Measurements from ENCODE around the gene KRT10.
"Not testable (repeated sequence)": the region's sequence is repeated elsewhere in the genome, so short reads cannot be mapped to it uniquely, and the experiment has no call there.

The KRT10 gene

GRCh38 chr17:40814657-40815056 lies 7.8 kb downstream of the KRT10 start:
- TF ChIP-seq ZNF580 (tag by site-specific recombination; IDR thresholded peaks at IDR 0.05): 0 out of 2 replicates have a peak, but pooled peaks have one; percentile 20
- TF ChIP-seq ZNF280D (tag by site-specific recombination; IDR thresholded peaks at IDR 0.05): peak; percentile 57; the same call in 1 of the 2 replicates
- TF ChIP-seq ZNF146 (tag by site-specific recombination; IDR thresholded peaks at IDR 0.05): peak; percentile 97
- TF ChIP-seq SCRT2 (tag by site-specific recombination; IDR thresholded peaks at IDR 0.05): 0 out of 2 replicates have a peak, but pooled peaks have one; percentile 13
- H3K27ac ChIP-seq (ENCODE audit: extremely low read depth, low read depth, low read length); H3K4me3 ChIP-seq (ENCODE audit: low read depth, low read length); H3K4me1 ChIP-seq (ENCODE audit: control insufficient read depth, insufficient read depth, low read length); H3K9me3 ChIP-seq (ENCODE audit: control insufficient read depth, insufficient read depth, low read depth, low read length); POLR2A ChIA-PET: not testable (repeated sequence)
- H3K36me3 ChIP-seq (ENCODE audit: control insufficient read depth in 2 of 2, insufficient read depth in 1 of 2, low read length in 2 of 2): peaks cover 0 to 15% of the 10 kb centered on the region in 2 experiments; a peak in 1 of 3 replicates
- CTCF ChIA-PET: interaction anchor here (0.7 kb wide), 1 partner anchor 835 kb away, joined by 3 read pairs; no protein-coding TSS in a partner anchor

GRCh38 chr17:40813804-40814203 lies 8.6 kb downstream of the KRT10 start:
- ChIA-PET POLR2A (no interaction called here), CTCF (interaction anchor here (0.7 to 1.4 kb wide), 2 partner anchors 836 to 849 kb away, joined by 3 read pairs; no protein-coding TSS in a partner anchor)
- TF ChIP-seq ZNF37A (tag by site-specific recombination; IDR thresholded peaks at IDR 0.05): no peak
- no peak for TF ChIP-seq ZNF350 (tag by site-specific recombination; IDR thresholded peaks at IDR 0.05)
- TF ChIP-seq ZNF791 (tag by site-specific recombination; IDR thresholded peaks at IDR 0.05): no peak
- no peak for TF ChIP-seq ZNF513 (tag by site-specific recombination; IDR thresholded peaks at IDR 0.05)
- no peak for TF ChIP-seq HOXC10 (CRISPR knock-in tag; IDR thresholded peaks at IDR 0.05)
- no peak for TF ChIP-seq ZNF354C (tag by site-specific recombination; IDR thresholded peaks at IDR 0.05; ENCODE audit: borderline replicate concordance, low read depth)
- no peak for TF ChIP-seq SCRT1 (tag by site-specific recombination; IDR thresholded peaks at IDR 0.05; ENCODE audit: borderline replicate concordance)
- Histone ChIP-seq H3K9me3 (ENCODE audit: control insufficient read depth, insufficient read depth, low read depth, low read length) (no peaks in the 10 kb centered on the region), H3K4me3 (ENCODE audit: low read depth, low read length) (no peak overlapping the region), H3K36me3 (ENCODE audit: control insufficient read depth in 2 of 2, insufficient read depth in 1 of 2, low read length in 2 of 2) (peaks cover 0 to 15% of the 10 kb centered on the region in 2 experiments; a peak in 1 of 3 replicates), H3K4me1 (ENCODE audit: control insufficient read depth, insufficient read depth, low read length) (no peaks in the 10 kb centered on the region; the same call in 1 of the 2 replicates), H3K27ac (ENCODE audit: extremely low read depth, low read depth, low read length) (no peak overlapping the region)

- Histone ChIP-seq H3K4me1 (ENCODE audit: control insufficient read depth, insufficient read depth, low read length) (no peaks in the 10 kb centered on the region; the same call in 1 of the 2 replicates), H3K27ac (ENCODE audit: extremely low read depth, low read depth, low read length) (no peak overlapping the region), H3K4me3 (ENCODE audit: low read depth, low read length) (no peak overlapping the region), H3K9me3 (ENCODE audit: control insufficient read depth, insufficient read depth, low read depth, low read length) (no peaks in the 10 kb centered on the region), H3K36me3 (ENCODE audit: control insufficient read depth in 2 of 2, insufficient read depth in 1 of 2, low read length in 2 of 2) (peaks cover 0 to 12% of the 10 kb centered on the region in 2 experiments; a peak in 1 of 3 replicates)
- ChIA-PET POLR2A (no interaction called here), CTCF (interaction anchor here (0.5 to 1.4 kb wide), 3 partner anchors 736 to 850 kb away, joined by 3 to 4 read pairs (median 3); no protein-coding TSS in a partner anchor)
- TF ChIP-seq EGR2 (tag by site-specific recombination; IDR thresholded peaks at IDR 0.05; ENCODE audit: low read depth): no peak
- TF ChIP-seq KLF7 (tag by site-specific recombination; IDR thresholded peaks at IDR 0.05; ENCODE audit: borderline replicate concordance): no peak
- no peak for TF ChIP-seq ZNF658 (tag by site-specific recombination; IDR thresholded peaks at IDR 0.05)
- no peak for TF ChIP-seq ZNF140 (tag by site-specific recombination; IDR thresholded peaks at IDR 0.05)
- no peak for TF ChIP-seq GLIS2 (tag by site-specific recombination; IDR thresholded peaks at IDR 0.05)
These were observed 9.8 kb downstream of the KRT10 start for GRCh38 chr17:40812639-40813038.

Measured in HEK293 (cell line).